HepG2 (cell line): ENCODE results near the gene PSMA3. TPM values are rescaled to one million over a fixed set of nuclear protein-coding genes. Genes with fewer than 3 reads are reported as not detected.

Source experiments
- ADNP ChIP-seq: sonication (generic); formaldehyde crosslinking; IDR thresholded peaks from 2 replicates; pipeline ENCODE4 v1.4.0; 2020; ENCODE audit warnings: missing genetic modification reagents
- BCL6 ChIP-seq: IDR thresholded peaks from 2 replicates; pipeline ENCODE4 v1.6.1; 2016; ENCODE audit warnings: missing genetic modification reagents, missing compliant biosample characterization
- CTCF ChIP-seq: sonication (generic); formaldehyde crosslinking; IDR thresholded peaks from 2 replicates; pipeline ENCODE4 v1.5.0; 2020; ENCODE audit warnings: mild to moderate bottlenecking, missing genetic modification reagents, moderate library complexity
- GABPB1 ChIP-seq: IDR thresholded peaks from 2 replicates; pipeline ENCODE4 v1.6.1; 2016; ENCODE audit warnings: mild to moderate bottlenecking, missing genetic modification reagents, moderate library complexity, missing compliant biosample characterization
- IKZF4 ChIP-seq: sonication (generic); formaldehyde crosslinking; IDR thresholded peaks from 2 replicates; pipeline ENCODE4 v1.5.1; 2020; ENCODE audit warnings: borderline replicate concordance, mild to moderate bottlenecking, low read depth, missing genetic modification reagents; ENCODE audit errors: not compliant biosample characterization
- JUND ChIP-seq: sonication (generic); formaldehyde crosslinking; IDR thresholded peaks from 2 replicates; pipeline ENCODE4 v1.8.0; 2022; ENCODE audit warnings: mild to moderate bottlenecking, missing genetic modification reagents
- PHF21A ChIP-seq: sonication (generic); formaldehyde crosslinking; IDR thresholded peaks from 2 replicates; pipeline ENCODE4 v1.5.0; 2020; ENCODE audit warnings: mild to moderate bottlenecking, missing genetic modification reagents
- RFX3 ChIP-seq: IDR thresholded peaks from 2 replicates; pipeline ENCODE4 v1.6.1; 2016; ENCODE audit warnings: missing biosample characterization, missing genetic modification reagents
- RXRA ChIP-seq: sonication (generic); formaldehyde crosslinking; IDR thresholded peaks from 2 replicates; pipeline ENCODE4 v1.5.1; 2020; ENCODE audit warnings: missing genetic modification reagents
- ZFY ChIP-seq: sonication (generic); formaldehyde crosslinking; IDR thresholded peaks from 2 replicates; pipeline ENCODE4 v1.4.0; 2020; ENCODE audit warnings: missing genetic modification reagents
- ZMYM3 ChIP-seq: sonication (generic); formaldehyde crosslinking; IDR thresholded peaks from 2 replicates; pipeline ENCODE4 v1.5.1; 2020; ENCODE audit warnings: mild to moderate bottlenecking, missing genetic modification reagents
- ZNF224 ChIP-seq: sonication (generic); formaldehyde crosslinking; IDR thresholded peaks from 2 replicates; pipeline ENCODE4 v1.5.0; 2020; ENCODE audit warnings: mild to moderate bottlenecking, missing genetic modification reagents
- ZNF281 ChIP-seq: sonication (generic); formaldehyde crosslinking; IDR thresholded peaks from 2 replicates; pipeline ENCODE4 v1.4.0; 2020; ENCODE audit warnings: missing genetic modification reagents, borderline replicate concordance
- ZNF460 ChIP-seq: sonication (generic); formaldehyde crosslinking; IDR thresholded peaks from 2 replicates; pipeline ENCODE4 v1.5.1; 2020; ENCODE audit warnings: missing genetic modification reagents, mild to moderate bottlenecking, borderline replicate concordance
- ZSCAN20 ChIP-seq: sonication (generic); formaldehyde crosslinking; IDR thresholded peaks from 2 replicates; pipeline ENCODE4 v1.4.0; 2020; ENCODE audit warnings: missing genetic modification reagents, mild to moderate bottlenecking, borderline replicate concordance
- polyA plus RNA-seq, 8 experiments: library from polyadenylated mRNA; depleted of rRNA in 3 of 8; stranded (reverse) in 7 of 8; unstranded in 1 of 8; fragments of >200 nt; fragmentation: Illumina TruSeq in 4 of 8; extraction: Trizol in 4 of 8; gene quantifications; 2 replicates each; pipeline versions ENCODE4 v1.2.1 to v1.2.3, GENCODE V29; 2011 to 2016; ENCODE audit warnings: low read depth in 4 of 8, missing spikeins in 1 of 8, mixed read lengths in 1 of 8; ENCODE audit not compliant: insufficient read depth in 1 of 8
- total RNA-seq, 5 experiments: library from RNA; depleted of rRNA; stranded (reverse); fragments of >200 nt; fragmentation: Illumina TruSeq; extraction: Trizol; gene quantifications; 2 replicates each; pipeline ENCODE4 v1.2.3, GENCODE V29; 2016; ENCODE audit warnings: low read depth in 1 of 5
- TF ChIP-seq, protein P1 (sequence below): sonication (generic); formaldehyde crosslinking; conservative IDR thresholded peaks from 2 replicates; pipeline ENCODE4 v1.4.0; 2020; ENCODE audit warnings: missing genetic modification reagents
- TF ChIP-seq, protein P2 (sequence below): sonication (generic); formaldehyde crosslinking; IDR thresholded peaks from 2 replicates; pipeline ENCODE4 v1.4.0; 2020; ENCODE audit warnings: missing genetic modification reagents
- TF ChIP-seq, protein P3 (sequence below): IDR thresholded peaks from 2 replicates; pipeline ENCODE4 v1.6.1; 2016; ENCODE audit warnings: mild to moderate bottlenecking
- TF ChIP-seq, protein P4 (sequence below): IDR thresholded peaks from 2 replicates; pipeline ENCODE4 v1.6.1; 2016

PSMA3 gene
- total and polyA plus RNA-seq, 2 of the 13 experiments (the other 11 are each of a cell fraction or from before 2014, with no cell fraction given): 232 to 275 TPM

DNA sequence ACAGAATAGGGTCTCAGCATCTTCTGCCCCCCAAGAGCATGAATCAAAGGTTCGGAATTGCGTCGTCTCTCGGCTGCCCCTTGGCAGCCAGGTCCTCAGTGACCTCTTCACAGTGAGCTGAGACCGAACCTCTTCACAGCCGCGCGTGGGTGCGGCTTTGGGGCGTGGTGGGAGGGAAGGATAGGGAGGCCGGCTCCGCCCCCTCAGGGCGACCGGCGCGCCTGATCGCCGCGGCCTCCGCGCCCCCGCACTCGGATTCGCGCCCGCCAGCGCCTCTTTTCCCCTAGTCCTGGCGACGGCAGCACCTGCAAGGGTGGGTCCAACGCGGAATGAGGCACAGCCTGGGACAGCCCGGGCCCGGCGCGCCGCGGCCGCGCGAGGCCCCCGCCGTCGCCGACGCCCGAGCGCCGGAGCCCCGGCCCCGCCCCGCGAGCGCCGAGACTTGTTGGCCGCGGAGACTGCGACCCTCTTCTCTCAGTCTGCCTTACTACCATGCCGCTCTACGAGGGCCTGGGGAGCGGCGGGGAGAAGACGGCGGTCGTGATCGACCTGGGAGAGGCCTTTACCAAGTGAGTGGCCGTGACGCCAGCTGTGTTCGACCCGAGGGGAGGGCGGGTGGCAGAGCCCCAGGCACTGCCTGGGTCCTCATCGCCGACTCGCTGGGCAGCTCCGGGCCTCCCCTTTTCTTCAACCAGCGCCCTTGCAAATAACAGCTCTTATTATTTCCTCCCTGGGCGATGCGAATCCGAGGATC, 44.7 kb upstream of the PSMA3 start, which contains the start of gene ACTR10 (continued):
- TF ChIP-seq, protein P1, sequence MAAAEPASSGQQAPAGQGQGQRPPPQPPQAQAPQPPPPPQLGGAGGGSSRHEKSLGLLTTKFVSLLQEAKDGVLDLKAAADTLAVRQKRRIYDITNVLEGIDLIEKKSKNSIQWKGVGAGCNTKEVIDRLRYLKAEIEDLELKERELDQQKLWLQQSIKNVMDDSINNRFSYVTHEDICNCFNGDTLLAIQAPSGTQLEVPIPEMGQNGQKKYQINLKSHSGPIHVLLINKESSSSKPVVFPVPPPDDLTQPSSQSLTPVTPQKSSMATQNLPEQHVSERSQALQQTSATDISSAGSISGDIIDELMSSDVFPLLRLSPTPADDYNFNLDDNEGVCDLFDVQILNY: no peak
- no peak for TF ChIP-seq IKZF4
- TF ChIP-seq RFX3 (CRISPR knock-in tag): no peak
- no peak for TF ChIP-seq ZMYM3
- TF ChIP-seq PHF21A (CRISPR knock-in tag): peak; percentile 53; the same call in 1 of the 2 replicates
- TF ChIP-seq BCL6: no peak
- TF ChIP-seq, protein P2, sequence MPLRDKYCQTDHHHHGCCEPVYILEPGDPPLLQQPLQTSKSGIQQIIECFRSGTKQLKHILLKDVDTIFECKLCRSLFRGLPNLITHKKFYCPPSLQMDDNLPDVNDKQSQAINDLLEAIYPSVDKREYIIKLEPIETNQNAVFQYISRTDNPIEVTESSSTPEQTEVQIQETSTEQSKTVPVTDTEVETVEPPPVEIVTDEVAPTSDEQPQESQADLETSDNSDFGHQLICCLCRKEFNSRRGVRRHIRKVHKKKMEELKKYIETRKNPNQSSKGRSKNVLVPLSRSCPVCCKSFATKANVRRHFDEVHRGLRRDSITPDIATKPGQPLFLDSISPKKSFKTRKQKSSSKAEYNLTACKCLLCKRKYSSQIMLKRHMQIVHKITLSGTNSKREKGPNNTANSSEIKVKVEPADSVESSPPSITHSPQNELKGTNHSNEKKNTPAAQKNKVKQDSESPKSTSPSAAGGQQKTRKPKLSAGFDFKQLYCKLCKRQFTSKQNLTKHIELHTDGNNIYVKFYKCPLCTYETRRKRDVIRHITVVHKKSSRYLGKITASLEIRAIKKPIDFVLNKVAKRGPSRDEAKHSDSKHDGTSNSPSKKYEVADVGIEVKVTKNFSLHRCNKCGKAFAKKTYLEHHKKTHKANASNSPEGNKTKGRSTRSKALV (CRISPR knock-in tag): 0 out of 2 replicates have a peak, but pooled peaks have one; percentile 44
- TF ChIP-seq, protein P3, sequence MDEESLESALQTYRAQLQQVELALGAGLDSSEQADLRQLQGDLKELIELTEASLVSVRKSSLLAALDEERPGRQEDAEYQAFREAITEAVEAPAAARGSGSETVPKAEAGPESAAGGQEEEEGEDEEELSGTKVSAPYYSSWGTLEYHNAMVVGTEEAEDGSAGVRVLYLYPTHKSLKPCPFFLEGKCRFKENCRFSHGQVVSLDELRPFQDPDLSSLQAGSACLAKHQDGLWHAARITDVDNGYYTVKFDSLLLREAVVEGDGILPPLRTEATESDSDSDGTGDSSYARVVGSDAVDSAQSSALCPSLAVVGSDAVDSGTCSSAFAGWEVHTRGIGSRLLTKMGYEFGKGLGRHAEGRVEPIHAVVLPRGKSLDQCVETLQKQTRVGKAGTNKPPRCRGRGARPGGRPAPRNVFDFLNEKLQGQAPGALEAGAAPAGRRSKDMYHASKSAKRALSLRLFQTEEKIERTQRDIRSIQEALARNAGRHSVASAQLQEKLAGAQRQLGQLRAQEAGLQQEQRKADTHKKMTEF (CRISPR knock-in tag): 0 out of 2 replicates have a peak, but pooled peaks have one; percentile 38
- no peak for TF ChIP-seq CTCF (CRISPR knock-in tag)
- TF ChIP-seq RXRA (CRISPR knock-in tag): peak; percentile 19; the same call in 1 of the 2 replicates
- TF ChIP-seq ADNP (CRISPR knock-in tag): no peak
- no peak for TF ChIP-seq ZNF224 (CRISPR knock-in tag)
- no peak for TF ChIP-seq ZNF460
- TF ChIP-seq ZFY (CRISPR knock-in tag): peak; percentile 85
- no peak for TF ChIP-seq ZSCAN20 (CRISPR knock-in tag)
- TF ChIP-seq JUND (CRISPR knock-in tag): no peak
- TF ChIP-seq GABPB1 (CRISPR knock-in tag): peak; percentile 70; the same call in 1 of the 2 replicates
- no peak for TF ChIP-seq ZNF281 (CRISPR knock-in tag)
- TF ChIP-seq, protein P4, sequence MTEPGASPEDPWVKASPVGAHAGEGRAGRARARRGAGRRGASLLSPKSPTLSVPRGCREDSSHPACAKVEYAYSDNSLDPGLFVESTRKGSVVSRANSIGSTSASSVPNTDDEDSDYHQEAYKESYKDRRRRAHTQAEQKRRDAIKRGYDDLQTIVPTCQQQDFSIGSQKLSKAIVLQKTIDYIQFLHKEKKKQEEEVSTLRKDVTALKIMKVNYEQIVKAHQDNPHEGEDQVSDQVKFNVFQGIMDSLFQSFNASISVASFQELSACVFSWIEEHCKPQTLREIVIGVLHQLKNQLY (CRISPR knock-in tag): no peak
